Upper lobe of left lung (tissue), 6 donors: ENCODE results near the gene CLDN1. TPM values are rescaled to one million over a fixed set of nuclear protein-coding genes. Genes with fewer than 3 reads are reported as not detected.

Experiments used
- ATAC-seq, 2 donors: fragments of 200-7000 bp; cut with Tn5 transposase; one replicate each; pipeline ENCODE4 v1.9.1; 2022; ENCODE audit warnings: mild to moderate bottlenecking in 2 of 2, moderate library complexity in 2 of 2; ENCODE audit not compliant: low FRiP score in 2 of 2
- DNase-seq, 2 donors: peaks; one replicate each; pipeline ENCODE4 v3.0.0-alpha.2; 2019 to 2020
- H3K27ac ChIP-seq, 4 donors: fragments of 200-600 bp; sonication (generic); one replicate each; pipeline ENCODE4 v1.5.1; 2016 to 2019
- H3K27me3 ChIP-seq, 4 donors: fragments of 200-600 bp; sonication (generic); one replicate each; pipeline ENCODE4 v1.5.1; 2017 to 2019
- H3K36me3 ChIP-seq, 4 donors: fragments of 200-600 bp; sonication (generic); one replicate each; pipeline ENCODE4 v1.5.1; 2016 to 2019
- H3K4me1 ChIP-seq, 4 donors: fragments of 200-600 bp; sonication (generic); one replicate each; pipeline ENCODE4 v1.5.1; 2018 to 2019
- H3K4me3 ChIP-seq, 4 donors: fragments of 200-600 bp; sonication (generic); one replicate each; pipeline ENCODE4 v1.5.1; 2017 to 2019; ENCODE audit warnings: mild to moderate bottlenecking in 2 of 4, moderate library complexity in 1 of 4
- H3K9me3 ChIP-seq, 4 donors: fragments of 200-600 bp; sonication (generic); one replicate each; pipeline ENCODE4 v1.5.1; 2018 to 2019
- EP300 ChIP-seq, 4 donors: sonication (generic); formaldehyde crosslinking; IDR thresholded peaks; one replicate each; pipeline ENCODE4 v1.5.1; 2017; ENCODE audit warnings: antibody characterized with exemption in 4 of 4, control low read depth in 2 of 4
- POLR2A ChIP-seq, 4 donors: fragments of 450-650 bp; IDR thresholded peaks; one replicate each; pipeline ENCODE4 v1.5.1; 2016 to 2017; ENCODE audit warnings: antibody characterized with exemption in 4 of 4, mild to moderate bottlenecking in 2 of 4
- POLR2AphosphoS5 ChIP-seq, 2 donors: sonication (generic); formaldehyde crosslinking; IDR thresholded peaks; one replicate each; pipeline ENCODE4 v1.5.1; 2017; ENCODE audit warnings: antibody characterized with exemption in 2 of 2
- WGBS, 2 donors: methylation state at CpG; one replicate each; pipeline ENCODE4 v1.1.5; 2017 to 2018; 5-methylcytosine and 5-hydroxymethylcytosine counted together
- total RNA-seq, 6 donors: library from RNA; depleted of rRNA in 4 of 6; stranded (reverse); fragments of >200 nt in 4 of 6; gene quantifications; one replicate each; pipeline versions ENCODE4 v1.1.0 to v1.2.1, GENCODE V29; 2016 to 2021
- TF ChIP-seq, protein P1 (sequence below), 6 experiments: fragments of 450-650 bp in 4 of 6; fragments of 200-600 bp in 2 of 6; sonication (generic) in 2 of 6; IDR thresholded peaks; one replicate each; pipeline ENCODE4 v1.5.1; 2016 to 2019; ENCODE audit warnings: antibody characterized with exemption in 6 of 6
- donor health status: DM: no; HTN: no; CAD: no; lungs with moderate emphysema.
- donor health status: DM: no; HTN: yes; CAD: no; lungs with severe emphysema.

CLDN1 gene
- total RNA-seq, 6 donors from 2014 or later, result 2.7 to 26.8 (median 11.2) TPM

DNA sequence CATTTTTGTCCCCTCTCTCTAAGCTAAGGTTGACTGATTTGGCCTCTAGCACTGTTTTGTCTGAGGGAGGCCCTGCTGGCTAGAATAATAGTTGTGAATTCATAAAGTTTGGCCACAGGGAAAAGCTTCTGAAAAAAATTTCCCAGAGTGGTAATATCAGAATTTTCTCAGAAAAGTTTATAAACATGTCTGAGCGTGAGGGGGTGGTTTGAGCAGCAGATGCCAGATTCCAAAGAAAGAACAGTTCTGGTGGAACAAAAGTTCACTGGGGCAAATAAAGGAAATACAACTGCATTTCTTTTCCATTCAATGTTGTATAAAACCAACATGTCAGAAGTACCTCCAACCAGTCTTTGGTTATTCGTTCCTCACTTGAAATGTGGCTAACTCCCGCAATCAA, 61.2 kb downstream of the CLDN1 start:
- no peaks in the 10 kb centered on the region for H3K9me3 ChIP-seq
- WGBS, 2 donors, result 78 to 92% methylated on average over 3 of the region's 3 CpGs
- H3K27ac ChIP-seq, result peak overlapping the region in 3 of 4 donors; percentile 32 to 49 (median 40)
- no peaks in the 10 kb centered on the region for H3K36me3 ChIP-seq
- no peaks in the 10 kb centered on the region for H3K27me3 ChIP-seq
- DNase-seq (no peak), ATAC-seq (no peak)
- no peak overlapping the region for H3K4me3 ChIP-seq
- H3K4me1 ChIP-seq, result peaks cover 0 to 7% (median 0%) of the 10 kb centered on the region in 4 donors
- TF ChIP-seq, protein P1, sequence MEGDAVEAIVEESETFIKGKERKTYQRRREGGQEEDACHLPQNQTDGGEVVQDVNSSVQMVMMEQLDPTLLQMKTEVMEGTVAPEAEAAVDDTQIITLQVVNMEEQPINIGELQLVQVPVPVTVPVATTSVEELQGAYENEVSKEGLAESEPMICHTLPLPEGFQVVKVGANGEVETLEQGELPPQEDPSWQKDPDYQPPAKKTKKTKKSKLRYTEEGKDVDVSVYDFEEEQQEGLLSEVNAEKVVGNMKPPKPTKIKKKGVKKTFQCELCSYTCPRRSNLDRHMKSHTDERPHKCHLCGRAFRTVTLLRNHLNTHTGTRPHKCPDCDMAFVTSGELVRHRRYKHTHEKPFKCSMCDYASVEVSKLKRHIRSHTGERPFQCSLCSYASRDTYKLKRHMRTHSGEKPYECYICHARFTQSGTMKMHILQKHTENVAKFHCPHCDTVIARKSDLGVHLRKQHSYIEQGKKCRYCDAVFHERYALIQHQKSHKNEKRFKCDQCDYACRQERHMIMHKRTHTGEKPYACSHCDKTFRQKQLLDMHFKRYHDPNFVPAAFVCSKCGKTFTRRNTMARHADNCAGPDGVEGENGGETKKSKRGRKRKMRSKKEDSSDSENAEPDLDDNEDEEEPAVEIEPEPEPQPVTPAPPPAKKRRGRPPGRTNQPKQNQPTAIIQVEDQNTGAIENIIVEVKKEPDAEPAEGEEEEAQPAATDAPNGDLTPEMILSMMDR (IDR thresholded peaks at IDR 0.05), result no peak
- TF ChIP-seq EP300 (IDR thresholded peaks at IDR 0.05), result no peak
- TF ChIP-seq POLR2AphosphoS5 (IDR thresholded peaks at IDR 0.05), result no peak
- TF ChIP-seq POLR2A (IDR thresholded peaks at IDR 0.05), result no peak

DNA sequence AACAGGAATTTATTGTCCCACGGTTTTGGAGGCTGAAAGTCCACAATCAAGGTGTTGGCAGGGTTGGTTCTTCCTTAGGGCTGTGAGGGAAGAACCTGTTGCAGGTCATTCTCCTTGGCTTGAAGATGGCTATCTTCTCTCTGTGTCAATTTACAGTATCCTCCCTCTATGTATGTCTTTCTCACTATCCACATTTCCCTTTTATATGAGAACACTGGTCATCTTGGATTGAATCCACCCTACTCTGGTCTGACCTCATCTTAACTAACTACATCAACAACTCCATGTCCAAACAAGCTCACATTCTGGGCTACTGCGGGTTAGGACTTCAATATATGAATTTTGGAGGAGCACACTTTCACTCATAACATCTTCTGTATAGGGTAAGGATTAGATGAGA, 61.9 kb downstream of the CLDN1 start:
- TF ChIP-seq, protein P1 (IDR thresholded peaks at IDR 0.05), result no peak
- no peak for TF ChIP-seq POLR2A (IDR thresholded peaks at IDR 0.05)
- TF ChIP-seq EP300 (IDR thresholded peaks at IDR 0.05), result no peak
- no peak for TF ChIP-seq POLR2AphosphoS5 (IDR thresholded peaks at IDR 0.05)
- Histone ChIP-seq H3K36me3 (no peaks in the 10 kb centered on the region), H3K4me1 (peaks cover 0 to 7% (median 0%) of the 10 kb centered on the region in 4 donors), H3K27ac (peak overlapping the region in 2 of 4 donors; percentile 40 to 49), H3K9me3 (no peaks in the 10 kb centered on the region), H3K4me3 (no peak overlapping the region), H3K27me3 (no peaks in the 10 kb centered on the region)
- DNase-seq, result no peak
- WGBS, 2 donors, result 69 to 74% methylated on average over 2 of the region's 2 CpGs
- no peak for ATAC-seq

DNA sequence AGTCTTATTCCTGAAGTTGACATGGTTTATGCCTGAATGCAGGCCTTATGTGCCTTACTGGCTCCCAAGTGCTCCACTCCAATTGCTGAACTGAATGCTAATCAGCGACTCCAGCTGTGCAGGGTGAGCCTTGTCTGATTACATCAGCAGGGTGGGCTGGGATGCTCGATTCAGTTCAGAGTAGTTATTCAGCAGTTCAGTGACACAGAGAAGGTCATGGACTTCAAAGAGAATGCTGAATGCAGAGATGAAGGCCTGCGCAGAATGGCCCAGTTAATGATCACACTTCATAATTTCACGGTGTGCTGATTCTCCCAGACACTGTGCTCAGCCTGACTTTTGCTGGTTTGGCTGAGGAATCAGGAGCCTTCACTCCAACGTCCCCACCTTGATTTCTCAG, 63.6 kb downstream of the CLDN1 start:
- WGBS, 2 donors, result 67 to 72% methylated on average over 3 to 5 of the region's 5 CpGs
- no peak for TF ChIP-seq EP300 (IDR thresholded peaks at IDR 0.05)
- TF ChIP-seq POLR2AphosphoS5 (IDR thresholded peaks at IDR 0.05), result no peak
- TF ChIP-seq POLR2A (IDR thresholded peaks at IDR 0.05), result no peak
- TF ChIP-seq, protein P1 (IDR thresholded peaks at IDR 0.05), result no peak
- H3K4me3 ChIP-seq, result no peak overlapping the region
- H3K9me3 ChIP-seq, result no peaks in the 10 kb centered on the region
- H3K27ac ChIP-seq, result no peak overlapping the region
- no peaks in the 10 kb centered on the region for H3K36me3 ChIP-seq
- DNase-seq, result no peak
- ATAC-seq, result peak in 1 of 2 donors; percentile 34
- H3K27me3 ChIP-seq, result no peaks in the 10 kb centered on the region
- peaks cover 0 to 7% (median 0%) of the 10 kb centered on the region in 4 donors for H3K4me1 ChIP-seq

Other genes with a start within 250 kb of the CLDN1 start
- gene P3H2, start 201.5 kb downstream of the CLDN1 start, total RNA-seq, result 100 to 1,000 TPM in 1 of 6 donors, 10 to 100 TPM in 5; 42.2 to 114 (median 63.0) TPM
- gene CLDN16, start 65.7 kb upstream of the CLDN1 start, total RNA-seq, result 1 to 10 TPM in 2 of 6 donors, under 1 TPM in 4; 0.06 to 1.7 (median 0.32) TPM
- not detected for gene TMEM207, start 127.5 kb upstream of the CLDN1 start, total RNA-seq
- 10 to 100 TPM in 5 of 6 donors, 1 to 10 TPM in 1; 6.3 to 29.8 (median 22.7) TPM for gene IL1RAP, start 191.6 kb upstream of the CLDN1 start, total RNA-seq